Uterus (tissue), 4 donors: ENCODE data around the gene XIRP2. TPM values are rescaled to one million over a fixed set of nuclear protein-coding genes. Genes with fewer than 3 reads are reported as not detected.

Source experiments
- DNase-seq, 2 donors: peaks; one replicate each; pipeline ENCODE4 v3.0.0-alpha.2; 2019 to 2020
- H3K27ac ChIP-seq, 2 donors: fragments of 200-600 bp; sonication (generic); 1 replicate in 1 of 2; 2 replicates in 1 of 2; pipeline ENCODE4 v1.5.1; 2016 to 2018
- H3K27me3 ChIP-seq, 2 donors: fragments of 200-600 bp; sonication (generic); one replicate each; pipeline ENCODE4 v1.5.1; 2018 to 2019; ENCODE audit warnings: control low read depth in 1 of 2
- H3K36me3 ChIP-seq, 2 donors: fragments of 200-600 bp; sonication (generic); one replicate each; pipeline ENCODE4 v1.5.1; 2019; ENCODE audit warnings: control low read depth in 1 of 2
- H3K4me1 ChIP-seq, 2 donors: fragments of 200-600 bp; sonication (generic); one replicate each; pipeline ENCODE4 v1.5.1; 2018 to 2019; ENCODE audit warnings: control low read depth in 1 of 2
- H3K4me3 ChIP-seq, 2 donors: fragments of 200-600 bp; sonication (generic); 1 replicate in 1 of 2; 2 replicates in 1 of 2; pipeline ENCODE4 v1.5.1; 2018 to 2019; ENCODE audit warnings: mild to moderate bottlenecking in 1 of 2
- H3K9me3 ChIP-seq, 2 donors: fragments of 200-600 bp; sonication (generic); one replicate each; pipeline ENCODE4 v1.5.1; 2019; ENCODE audit warnings: control low read depth in 1 of 2
- POLR2A ChIP-seq, 2 donors: fragments of 450-650 bp; IDR thresholded peaks; one replicate each; pipeline ENCODE4 v1.6.1; 2016; ENCODE audit warnings: antibody characterized with exemption in 2 of 2, mild to moderate bottlenecking in 1 of 2, moderate library complexity in 1 of 2
- intact Hi-C: fragments of 100-400 bp; cut with DNase I; formaldehyde crosslinking; loops from one replicate; pipeline ENCODE4 v1.15.1; 2023; ENCODE audit warnings: low total_unique reads
- total RNA-seq, 4 donors: library from RNA; depleted of rRNA in 3 of 4; stranded (reverse); fragments of >200 nt in 3 of 4; gene quantifications; one replicate each; pipeline versions ENCODE4 v1.1.0 to v1.2.4, GENCODE V29; 2014 to 2023
- TF ChIP-seq, protein P1 (sequence below), 4 experiments: fragments of 200-600 bp in 2 of 4; fragments of 450-650 bp in 2 of 4; sonication (generic) in 2 of 4; IDR thresholded peaks; one replicate each; pipeline ENCODE4 v1.5.1; 2016 to 2019; ENCODE audit warnings: antibody characterized with exemption in 4 of 4, mild to moderate bottlenecking in 2 of 4, moderate library complexity in 1 of 4
- donor health status: DM: yes; HTN: yes; CAD: no.

Gene XIRP2
- total RNA-seq, 4 donors from 2014 or later, result 0.49 to 0.55 TPM; not detected in 2

DNA sequence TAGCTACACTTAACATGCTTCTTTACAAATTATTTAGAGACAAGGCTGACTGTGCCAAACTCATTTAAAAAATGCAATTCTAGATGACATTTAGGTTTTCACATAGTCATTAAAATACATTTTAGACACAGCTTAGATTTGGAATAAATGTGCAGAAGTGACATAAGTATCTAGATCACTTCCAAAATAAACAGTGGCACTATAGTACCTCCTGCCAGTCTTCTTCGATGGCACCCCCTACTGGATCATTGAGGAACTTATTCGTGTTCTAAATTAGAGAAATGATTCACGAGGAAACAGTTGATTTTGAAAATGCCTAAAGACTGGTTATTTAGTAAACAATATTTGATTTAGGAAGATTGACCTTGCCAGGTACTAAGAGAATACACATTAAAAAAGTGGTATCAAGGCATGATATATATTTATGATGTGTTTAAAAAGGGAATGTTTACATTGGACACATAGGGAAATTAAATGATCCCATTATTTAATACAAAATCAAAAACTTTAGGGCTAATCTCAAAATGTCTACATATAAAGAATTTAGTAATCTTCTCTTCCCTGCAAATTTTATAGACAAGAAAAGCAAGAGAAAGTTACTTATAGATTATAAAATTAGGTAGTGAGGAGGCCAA lies 323.9 kb downstream of the XIRP2 start:
- Histone ChIP-seq H3K4me1 (no peaks in the 10 kb centered on the region), H3K27ac (no peak overlapping the region), H3K9me3 (no peaks in the 10 kb centered on the region), H3K4me3 (no peak overlapping the region), H3K36me3 (no peaks in the 10 kb centered on the region), H3K27me3 (no peaks in the 10 kb centered on the region)
- no peak for DNase-seq
- TF ChIP-seq, protein P1, sequence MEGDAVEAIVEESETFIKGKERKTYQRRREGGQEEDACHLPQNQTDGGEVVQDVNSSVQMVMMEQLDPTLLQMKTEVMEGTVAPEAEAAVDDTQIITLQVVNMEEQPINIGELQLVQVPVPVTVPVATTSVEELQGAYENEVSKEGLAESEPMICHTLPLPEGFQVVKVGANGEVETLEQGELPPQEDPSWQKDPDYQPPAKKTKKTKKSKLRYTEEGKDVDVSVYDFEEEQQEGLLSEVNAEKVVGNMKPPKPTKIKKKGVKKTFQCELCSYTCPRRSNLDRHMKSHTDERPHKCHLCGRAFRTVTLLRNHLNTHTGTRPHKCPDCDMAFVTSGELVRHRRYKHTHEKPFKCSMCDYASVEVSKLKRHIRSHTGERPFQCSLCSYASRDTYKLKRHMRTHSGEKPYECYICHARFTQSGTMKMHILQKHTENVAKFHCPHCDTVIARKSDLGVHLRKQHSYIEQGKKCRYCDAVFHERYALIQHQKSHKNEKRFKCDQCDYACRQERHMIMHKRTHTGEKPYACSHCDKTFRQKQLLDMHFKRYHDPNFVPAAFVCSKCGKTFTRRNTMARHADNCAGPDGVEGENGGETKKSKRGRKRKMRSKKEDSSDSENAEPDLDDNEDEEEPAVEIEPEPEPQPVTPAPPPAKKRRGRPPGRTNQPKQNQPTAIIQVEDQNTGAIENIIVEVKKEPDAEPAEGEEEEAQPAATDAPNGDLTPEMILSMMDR (IDR thresholded peaks at IDR 0.05), result peak in 3 of 4 experiments; percentile 28 to 36 (median 32)
- no peak for TF ChIP-seq POLR2A (IDR thresholded peaks at IDR 0.05)
- intact Hi-C loops, result no loop called here

DNA sequence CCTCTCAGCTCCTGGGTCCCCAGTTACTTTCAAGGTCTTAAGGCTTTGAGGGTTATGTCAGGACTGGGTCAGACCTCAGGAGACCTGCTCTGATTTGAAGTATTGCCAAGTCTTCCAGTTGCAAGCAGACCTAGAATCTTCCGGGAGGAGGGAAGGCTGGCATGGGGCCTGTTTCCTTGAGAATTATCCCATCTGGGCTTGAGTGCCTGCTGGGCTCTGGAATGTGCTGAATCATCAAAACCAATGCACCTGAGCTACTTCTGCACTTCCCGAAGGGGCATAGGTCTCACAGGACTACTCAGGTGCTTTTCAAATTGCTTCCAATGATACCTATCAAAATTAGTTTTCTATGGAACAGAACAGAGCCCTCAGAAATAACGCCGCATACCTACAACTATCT lies 327.3 kb downstream of the XIRP2 start:
- Histone ChIP-seq H3K27ac (no peak overlapping the region), H3K4me1 (no peaks in the 10 kb centered on the region), H3K4me3 (no peak overlapping the region), H3K9me3 (no peaks in the 10 kb centered on the region), H3K27me3 (no peaks in the 10 kb centered on the region), H3K36me3 (no peaks in the 10 kb centered on the region)
- TF ChIP-seq POLR2A (IDR thresholded peaks at IDR 0.05), result no peak
- TF ChIP-seq, protein P1 (IDR thresholded peaks at IDR 0.05), result no peak
- DNase-seq, result no peak
- intact Hi-C loops, result no loop called here

DNA sequence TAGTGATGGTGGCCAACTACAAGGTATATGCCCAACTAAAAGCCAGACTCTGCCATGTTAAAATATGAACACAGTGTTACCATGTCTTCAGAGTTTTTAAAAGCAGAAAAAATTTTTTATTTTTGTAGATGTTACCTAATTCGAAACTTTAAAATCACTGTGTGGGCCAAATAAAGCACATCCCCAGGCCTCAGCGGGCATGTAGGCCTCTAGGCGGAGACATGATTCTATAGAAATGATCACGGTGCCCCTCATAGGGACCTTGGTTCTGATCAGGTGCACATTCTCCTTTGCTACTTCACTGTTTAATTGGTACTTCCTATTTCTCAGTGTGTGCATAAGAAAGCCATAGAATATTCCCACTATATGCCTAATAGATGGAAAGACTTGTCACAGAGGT lies 349.2 kb downstream of the XIRP2 start:
- no peak overlapping the region for H3K27ac ChIP-seq
- intact Hi-C loops, result no loop called here
- H3K36me3 ChIP-seq, result no peaks in the 10 kb centered on the region
- no peak for DNase-seq
- H3K27me3 ChIP-seq, result no peaks in the 10 kb centered on the region
- H3K4me3 ChIP-seq, result no peak overlapping the region
- H3K9me3 ChIP-seq, result no peaks in the 10 kb centered on the region
- H3K4me1 ChIP-seq, result no peaks in the 10 kb centered on the region
- TF ChIP-seq POLR2A (IDR thresholded peaks at IDR 0.05), result no peak
- TF ChIP-seq, protein P1 (IDR thresholded peaks at IDR 0.05), result no peak

DNA sequence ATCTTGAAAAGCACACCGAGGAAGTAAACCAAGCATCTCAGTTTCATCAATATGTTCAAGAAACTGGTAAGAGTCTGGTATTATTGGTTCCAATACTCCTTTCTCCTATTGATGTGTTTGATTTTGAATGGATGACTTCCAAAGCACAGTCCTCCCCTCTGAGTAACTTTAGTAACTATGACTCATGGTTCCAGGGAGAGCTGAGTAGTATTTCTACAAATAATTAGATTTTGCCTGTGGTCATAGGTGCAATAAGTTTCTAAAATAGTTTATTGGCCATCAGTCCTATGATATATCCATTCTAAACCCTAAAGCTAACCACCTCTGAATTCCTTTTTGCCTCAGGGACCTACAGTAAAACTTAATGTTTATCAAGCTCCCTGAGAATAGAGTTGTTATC lies 352.4 kb downstream of the XIRP2 start:
- Histone ChIP-seq H3K27ac (no peak overlapping the region), H3K9me3 (no peaks in the 10 kb centered on the region), H3K4me3 (no peak overlapping the region), H3K36me3 (no peaks in the 10 kb centered on the region), H3K27me3 (no peaks in the 10 kb centered on the region), H3K4me1 (no peaks in the 10 kb centered on the region)
- intact Hi-C loops, result no loop called here
- DNase-seq, result no peak
- no peak for TF ChIP-seq POLR2A (IDR thresholded peaks at IDR 0.05)
- TF ChIP-seq, protein P1 (IDR thresholded peaks at IDR 0.05), result no peak

DNA sequence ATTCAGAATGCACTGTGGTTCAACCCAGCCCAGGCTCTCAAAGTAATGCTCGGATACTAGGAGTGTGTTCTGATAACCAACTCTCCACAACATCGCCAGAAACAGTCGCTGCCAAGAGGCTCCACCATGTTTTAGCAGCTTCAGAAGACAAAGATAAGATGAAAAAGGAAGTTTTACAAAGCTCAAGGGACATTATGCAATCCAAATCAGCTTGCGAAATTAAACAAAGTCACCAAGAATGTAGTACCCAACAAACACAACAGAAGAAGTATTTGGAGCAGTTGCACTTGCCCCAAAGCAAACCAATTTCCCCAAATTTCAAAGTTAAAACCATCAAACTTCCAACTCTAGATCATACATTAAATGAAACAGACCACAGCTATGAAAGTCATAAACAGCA lies 360.9 kb downstream of the XIRP2 start:
- intact Hi-C loops, result no loop called here
- Histone ChIP-seq H3K27ac (no peak overlapping the region), H3K9me3 (no peaks in the 10 kb centered on the region), H3K27me3 (no peaks in the 10 kb centered on the region), H3K4me1 (no peaks in the 10 kb centered on the region), H3K36me3 (no peaks in the 10 kb centered on the region), H3K4me3 (no peak overlapping the region)
- DNase-seq, result no peak
- TF ChIP-seq, protein P1 (IDR thresholded peaks at IDR 0.05), result no peak
- no peak for TF ChIP-seq POLR2A (IDR thresholded peaks at IDR 0.05)
